Activated naive CD8-positive, alpha-beta T cell (primary cell): ENCODE measurements around the gene ARFGEF2.
"Not testable (repeated sequence)": the region's sequence is repeated elsewhere in the genome, so short reads cannot be mapped to it uniquely, and the experiment has no call there.

ENCODE experiments used
- H3K27ac Mint-ChIP-seq: one replicate; pipeline ENCODE4 v1.8.0; 2021; ENCODE audit warnings: mixed read lengths
- H3K27me3 Mint-ChIP-seq: one replicate; pipeline ENCODE4 v1.8.0; 2021; ENCODE audit warnings: mixed read lengths
- H3K36me3 Mint-ChIP-seq: one replicate; pipeline ENCODE4 v1.8.0; 2021; ENCODE audit warnings: mixed read lengths
- H3K4me1 Mint-ChIP-seq: one replicate; pipeline ENCODE4 v1.8.0; 2021; ENCODE audit warnings: low read depth, mixed read lengths
- H3K4me3 Mint-ChIP-seq: one replicate; pipeline ENCODE4 v1.8.0; 2021; ENCODE audit warnings: mild to moderate bottlenecking, mixed read lengths
- H3K9me3 Mint-ChIP-seq: one replicate; pipeline ENCODE4 v1.8.0; 2021; ENCODE audit warnings: low read depth, mixed read lengths

Gene ARFGEF2

DNA sequence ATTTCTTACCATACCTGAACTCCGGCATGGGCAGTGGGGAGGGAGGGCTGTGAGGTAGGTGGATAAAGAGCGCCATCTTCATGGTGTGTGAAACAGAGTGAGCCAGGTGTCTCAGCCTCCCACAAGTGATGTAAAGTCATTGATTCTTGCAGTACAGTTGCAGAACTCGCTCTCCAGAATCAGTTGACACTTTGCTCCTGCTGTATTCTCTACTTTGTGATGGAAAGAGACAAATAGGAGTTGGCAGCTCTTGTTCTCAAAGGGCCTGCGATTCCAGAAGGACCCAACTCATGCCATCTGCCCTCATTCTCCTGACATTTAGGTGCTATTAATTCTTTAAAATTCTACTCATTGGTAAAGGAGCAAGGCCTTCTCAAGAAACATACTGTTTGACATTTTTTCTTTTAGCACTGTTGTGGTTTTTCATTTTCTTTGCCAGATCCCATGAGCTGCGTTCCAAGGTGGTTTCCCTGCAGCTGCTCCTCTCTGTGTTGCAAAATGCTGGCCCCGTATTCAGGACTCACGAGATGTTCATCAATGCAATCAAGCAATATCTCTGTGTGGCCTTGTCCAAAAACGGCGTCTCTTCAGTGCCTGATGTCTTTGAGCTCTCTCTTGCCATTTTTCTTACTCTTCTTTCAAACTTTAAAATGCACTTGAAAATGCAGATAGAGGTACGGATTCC is 49.3 kb downstream of the ARFGEF2 start:
- no peaks in the 10 kb centered on the region for H3K9me3 Mint-ChIP-seq
- no peak overlapping the region for H3K27ac Mint-ChIP-seq
- no peak overlapping the region for H3K4me3 Mint-ChIP-seq
- no peaks in the 10 kb centered on the region for H3K27me3 Mint-ChIP-seq
- H3K36me3 Mint-ChIP-seq: peaks cover 1% of the 10 kb centered on the region
- no peaks in the 10 kb centered on the region for H3K4me1 Mint-ChIP-seq

- no peaks in the 10 kb centered on the region for H3K4me1 Mint-ChIP-seq
- no peak overlapping the region for H3K4me3 Mint-ChIP-seq
- no peaks in the 10 kb centered on the region for H3K9me3 Mint-ChIP-seq
- no peak overlapping the region for H3K27ac Mint-ChIP-seq
- H3K27me3 Mint-ChIP-seq: no peaks in the 10 kb centered on the region
- peaks cover 3% of the 10 kb centered on the region for H3K36me3 Mint-ChIP-seq
Observed at GRCh38 chr20:48971956-48972355, 50.4 kb downstream of the ARFGEF2 start.

DNA sequence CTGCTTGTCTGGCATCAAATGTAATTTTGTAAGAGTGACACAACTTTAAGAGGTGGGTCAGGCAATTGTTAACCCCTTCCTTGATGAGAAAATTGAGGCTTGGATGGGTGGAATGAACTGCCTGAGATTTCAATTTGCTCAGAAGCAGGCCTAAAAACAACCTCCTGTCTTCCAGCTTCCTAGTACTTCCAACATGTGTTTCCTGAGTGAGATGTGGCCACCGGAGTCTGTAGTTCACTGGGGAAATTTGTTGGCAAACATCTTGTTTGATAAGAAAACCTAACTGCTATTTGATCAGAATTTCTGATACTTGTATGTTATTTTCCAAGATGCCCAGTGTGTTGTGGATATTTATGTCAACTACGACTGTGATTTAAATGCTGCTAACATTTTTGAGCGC is 51.3 kb downstream of the ARFGEF2 start:
- Mint-ChIP-seq H3K9me3 (no peaks in the 10 kb centered on the region), H3K27ac (no peak overlapping the region), H3K4me1 (no peaks in the 10 kb centered on the region), H3K36me3 (peaks cover 6% of the 10 kb centered on the region), H3K4me3 (no peak overlapping the region), H3K27me3 (no peaks in the 10 kb centered on the region)

- no peaks in the 10 kb centered on the region for H3K9me3 Mint-ChIP-seq
- no peak overlapping the region for H3K27ac Mint-ChIP-seq
Observed at GRCh38 chr20:48975955-48976354, 54.4 kb downstream of the ARFGEF2 start.

DNA sequence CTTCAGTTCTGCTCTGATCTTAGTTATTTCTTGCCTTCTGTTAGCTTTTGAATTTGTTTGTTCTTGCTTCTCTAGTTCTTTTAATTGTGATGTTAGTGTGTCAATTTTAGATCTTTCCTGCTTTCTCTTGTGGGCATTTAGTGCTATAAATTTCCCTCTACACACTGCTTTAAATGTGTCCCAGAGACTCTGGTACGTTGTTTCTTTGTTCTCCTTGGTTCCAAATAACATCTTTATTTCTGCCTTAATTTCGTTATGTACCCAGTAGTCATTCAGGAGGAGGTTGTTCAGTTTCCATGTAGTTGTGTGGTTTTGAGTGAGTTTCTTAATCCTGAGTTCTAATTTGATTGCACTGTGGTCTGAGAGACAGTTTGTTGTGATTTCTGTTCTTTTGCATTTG is 58.5 kb downstream of the ARFGEF2 start:
- H3K36me3 Mint-ChIP-seq: peaks cover 30% of the 10 kb centered on the region

More at GRCh38 chr20:48975955-48976354, 54.4 kb downstream of the ARFGEF2 start:
- no peaks in the 10 kb centered on the region for H3K27me3 Mint-ChIP-seq
- peaks cover 12% of the 10 kb centered on the region for H3K36me3 Mint-ChIP-seq
- H3K4me3 Mint-ChIP-seq: no peak overlapping the region
- H3K4me1 Mint-ChIP-seq: no peaks in the 10 kb centered on the region

DNA sequence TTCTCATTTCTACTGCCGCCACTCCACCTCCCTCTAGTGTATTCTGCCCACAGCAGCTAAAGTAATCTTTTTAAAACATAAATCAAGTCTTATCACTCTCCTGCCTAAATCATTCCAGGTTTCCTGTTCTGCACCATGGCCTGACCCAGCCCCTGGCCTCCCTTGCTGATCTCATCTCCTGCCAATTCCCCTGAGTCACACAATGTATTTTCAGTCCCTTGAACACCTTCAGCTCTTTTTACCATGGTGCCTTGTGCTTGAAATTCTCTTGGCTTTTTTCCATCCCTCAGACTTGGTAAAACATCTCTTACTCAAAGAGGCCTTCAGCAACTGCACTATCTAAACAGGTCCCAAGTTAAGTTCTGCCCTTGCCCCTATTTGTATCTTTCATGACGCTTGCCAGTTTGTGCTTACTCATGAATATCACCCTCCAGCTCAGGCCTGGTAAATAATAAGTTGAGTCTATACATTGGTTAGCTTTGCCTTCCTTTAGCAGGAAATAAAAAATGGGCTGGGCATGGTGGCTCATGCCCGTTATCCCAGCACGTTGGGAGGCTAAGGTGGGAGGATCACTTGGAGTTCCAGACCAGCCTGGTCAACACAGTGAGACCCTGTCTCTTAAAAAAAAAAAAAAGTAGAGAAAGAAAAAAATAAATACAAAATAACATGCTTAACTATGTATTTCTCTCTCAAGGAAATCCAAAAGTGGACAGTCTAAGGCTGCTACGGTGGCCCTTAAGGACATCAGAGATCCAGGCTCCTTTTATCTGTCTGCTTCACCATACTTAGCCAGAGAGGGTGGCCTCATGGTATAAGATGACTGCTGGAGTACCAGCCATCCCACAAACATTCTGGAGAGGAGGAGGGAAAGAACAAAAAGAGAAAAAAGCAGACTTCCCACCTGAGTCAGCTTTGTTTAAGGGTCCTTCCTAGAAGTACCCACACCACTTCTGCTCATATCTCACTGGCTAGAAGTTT is 62.2 kb downstream of the ARFGEF2 start:
- no peaks in the 10 kb centered on the region for H3K9me3 Mint-ChIP-seq
- no peak overlapping the region for H3K27ac Mint-ChIP-seq
- no peak overlapping the region for H3K4me3 Mint-ChIP-seq
- H3K27me3 Mint-ChIP-seq: no peaks in the 10 kb centered on the region
- no peaks in the 10 kb centered on the region for H3K4me1 Mint-ChIP-seq
- H3K36me3 Mint-ChIP-seq: peaks cover 27% of the 10 kb centered on the region

More for the DNA sequence above, 58.5 kb downstream of the ARFGEF2 start:
- H3K27me3 Mint-ChIP-seq, H3K4me1 Mint-ChIP-seq, H3K4me3 Mint-ChIP-seq, H3K9me3 Mint-ChIP-seq: not testable (repeated sequence)
- H3K27ac Mint-ChIP-seq: peak overlapping the region; percentile 18

- H3K4me3 Mint-ChIP-seq: no peak overlapping the region
- no peaks in the 10 kb centered on the region for H3K9me3 Mint-ChIP-seq
- H3K27ac Mint-ChIP-seq: no peak overlapping the region
- H3K27me3 Mint-ChIP-seq: no peaks in the 10 kb centered on the region
- H3K4me1 Mint-ChIP-seq: no peaks in the 10 kb centered on the region
- peaks cover 27% of the 10 kb centered on the region for H3K36me3 Mint-ChIP-seq
Observed at GRCh38 chr20:48984575-48985219, 63.2 kb downstream of the ARFGEF2 start.

- H3K4me1 Mint-ChIP-seq: no peaks in the 10 kb centered on the region
- no peaks in the 10 kb centered on the region for H3K9me3 Mint-ChIP-seq
- H3K4me3 Mint-ChIP-seq: no peak overlapping the region
- peaks cover 22% of the 10 kb centered on the region for H3K36me3 Mint-ChIP-seq
- no peak overlapping the region for H3K27ac Mint-ChIP-seq
- no peaks in the 10 kb centered on the region for H3K27me3 Mint-ChIP-seq
Observed at GRCh38 chr20:48986899-48987298, 65.4 kb downstream of the ARFGEF2 start.

GRCh38 chr20:48990467-48990866 is 69.0 kb downstream of the ARFGEF2 start:
- Mint-ChIP-seq H3K4me1 (no peaks in the 10 kb centered on the region), H3K27ac (no peak overlapping the region), H3K36me3 (peaks cover 9% of the 10 kb centered on the region), H3K27me3 (no peaks in the 10 kb centered on the region), H3K4me3 (no peak overlapping the region), H3K9me3 (no peaks in the 10 kb centered on the region)

- Mint-ChIP-seq H3K36me3 (peaks cover 12% of the 10 kb centered on the region), H3K27ac (peak overlapping the region; percentile 1)
Observed at GRCh38 chr20:48995589-48995988, 74.1 kb downstream of the ARFGEF2 start.

DNA sequence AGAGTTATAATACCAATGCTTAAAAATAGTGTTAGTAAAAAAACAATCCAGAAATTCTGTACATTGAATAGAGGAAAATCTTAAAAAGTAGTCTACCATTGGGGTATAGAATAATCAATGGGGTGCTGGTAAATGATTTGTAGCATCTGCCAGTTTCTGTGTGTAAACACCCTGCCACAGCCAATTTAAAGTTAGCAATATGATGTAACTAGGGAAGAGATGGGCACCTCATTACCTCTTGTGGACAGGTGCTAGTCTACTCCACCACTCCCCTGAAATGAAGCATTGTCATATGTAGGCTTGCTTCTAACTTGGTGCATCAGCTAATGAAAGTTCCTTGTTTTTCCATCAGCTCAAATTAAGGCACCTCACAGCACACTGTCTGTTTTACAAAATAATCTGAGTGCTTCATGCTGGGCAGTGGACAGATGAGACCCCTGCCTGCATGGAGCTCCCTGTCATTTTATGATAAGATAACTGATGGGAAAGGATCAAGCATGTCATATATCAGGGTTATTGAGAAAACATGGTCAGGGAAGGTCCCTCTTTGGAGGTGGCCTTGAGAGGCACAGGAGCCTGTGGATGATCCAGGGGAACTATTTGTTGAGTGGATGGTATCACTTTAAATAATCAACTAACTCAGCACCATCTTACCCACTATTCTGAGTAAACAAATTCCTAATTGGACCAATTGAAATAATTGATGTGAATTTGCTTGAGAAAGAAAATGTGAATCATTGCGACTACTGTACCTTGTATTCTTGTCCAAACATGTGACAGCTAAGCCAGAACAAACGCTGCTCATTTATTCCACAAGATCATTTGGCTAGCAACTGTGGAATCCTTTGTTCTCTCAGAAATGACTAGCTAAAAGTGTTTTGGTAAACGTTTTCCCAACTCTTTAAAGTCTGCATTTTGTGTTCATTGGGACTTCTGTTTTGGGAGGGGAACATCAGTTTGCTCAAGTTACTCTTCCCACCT is 78.7 kb downstream of the ARFGEF2 start:
- H3K27me3 Mint-ChIP-seq: no peaks in the 10 kb centered on the region
- H3K9me3 Mint-ChIP-seq: no peaks in the 10 kb centered on the region
- H3K4me1 Mint-ChIP-seq: no peaks in the 10 kb centered on the region
- H3K36me3 Mint-ChIP-seq: peaks cover 5% of the 10 kb centered on the region
- no peak overlapping the region for H3K27ac Mint-ChIP-seq
- no peak overlapping the region for H3K4me3 Mint-ChIP-seq

More at GRCh38 chr20:48995589-48995988, 74.1 kb downstream of the ARFGEF2 start:
- no peaks in the 10 kb centered on the region for H3K4me1 Mint-ChIP-seq
- H3K9me3 Mint-ChIP-seq: no peaks in the 10 kb centered on the region
- H3K4me3 Mint-ChIP-seq: no peak overlapping the region
- H3K27me3 Mint-ChIP-seq: no peaks in the 10 kb centered on the region

DNA sequence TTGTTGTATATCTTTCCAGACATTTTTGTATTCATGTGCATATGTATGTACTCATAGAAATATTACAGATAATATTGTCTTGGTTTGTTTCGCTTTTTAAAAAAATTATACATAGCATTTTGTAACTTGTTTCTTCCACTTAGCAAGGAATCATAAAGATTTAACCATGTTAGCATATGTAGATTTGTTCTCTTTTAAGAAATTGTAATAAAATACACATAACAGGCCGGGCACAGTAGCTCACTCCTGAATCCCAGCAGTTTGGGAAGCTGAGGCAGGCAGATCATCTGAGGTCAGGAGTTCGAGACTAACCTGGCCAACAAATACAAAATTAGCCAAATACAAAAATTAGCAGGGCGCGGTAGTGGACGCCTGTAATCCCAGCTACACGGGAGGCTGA is 80.2 kb downstream of the ARFGEF2 start:
- Mint-ChIP-seq H3K36me3 (peaks cover 4% of the 10 kb centered on the region), H3K9me3 (no peaks in the 10 kb centered on the region), H3K4me1 (no peaks in the 10 kb centered on the region), H3K4me3 (no peak overlapping the region), H3K27ac (no peak overlapping the region), H3K27me3 (no peaks in the 10 kb centered on the region)

DNA sequence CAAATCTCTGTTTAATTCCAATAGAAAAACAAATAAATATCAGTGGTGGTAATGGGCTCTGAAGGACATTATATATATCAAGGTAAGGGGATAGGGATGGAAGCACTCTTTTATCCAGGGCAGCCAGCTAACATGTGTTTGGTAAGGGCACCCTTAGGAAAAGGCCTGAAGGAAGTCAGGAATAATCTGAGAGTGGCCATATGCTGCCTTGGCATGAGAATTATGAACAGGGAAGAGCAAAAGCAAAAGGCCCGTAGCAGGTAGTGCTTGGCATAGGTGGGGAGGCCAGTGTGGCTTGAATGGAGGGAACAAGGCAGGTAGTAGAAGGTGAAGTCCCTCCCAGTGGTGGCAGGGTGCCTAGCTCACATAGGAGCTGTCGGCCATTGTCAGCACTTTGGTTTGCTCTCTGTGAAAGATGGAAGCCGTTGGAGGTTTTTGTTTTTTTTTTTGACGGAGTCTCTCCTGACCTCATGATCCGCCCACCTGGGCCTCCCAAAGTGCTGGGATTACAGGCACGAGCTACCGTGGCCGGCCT is 85.0 kb downstream of the ARFGEF2 start:
- H3K36me3 Mint-ChIP-seq: peaks cover 8% of the 10 kb centered on the region
- no peaks in the 10 kb centered on the region for H3K4me1 Mint-ChIP-seq
- no peak overlapping the region for H3K27ac Mint-ChIP-seq
- H3K4me3 Mint-ChIP-seq: no peak overlapping the region
- no peaks in the 10 kb centered on the region for H3K27me3 Mint-ChIP-seq
- H3K9me3 Mint-ChIP-seq: no peaks in the 10 kb centered on the region
